ENCODE data around the gene LIX1.

DNA sequence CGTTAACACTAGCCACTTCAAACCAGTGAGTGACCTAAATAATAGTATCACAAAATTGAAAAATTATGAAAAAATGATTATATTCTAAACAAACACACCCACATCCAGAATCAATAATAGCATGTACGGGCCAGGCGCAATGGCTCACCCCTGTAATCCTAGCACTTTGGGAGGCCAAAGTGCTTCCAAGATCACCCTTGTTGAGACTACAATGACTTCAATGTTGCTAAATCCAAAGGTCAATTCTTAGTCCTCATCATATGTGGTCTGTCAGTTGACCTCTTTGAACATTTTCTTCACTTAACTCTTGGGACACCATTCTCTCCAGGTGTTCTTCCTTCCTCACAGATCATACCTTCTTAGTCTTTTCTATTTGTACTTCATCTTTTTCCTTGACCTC lies 29.3 kb upstream of the LIX1 start:
- TF ChIP-seq, protein P1, sequence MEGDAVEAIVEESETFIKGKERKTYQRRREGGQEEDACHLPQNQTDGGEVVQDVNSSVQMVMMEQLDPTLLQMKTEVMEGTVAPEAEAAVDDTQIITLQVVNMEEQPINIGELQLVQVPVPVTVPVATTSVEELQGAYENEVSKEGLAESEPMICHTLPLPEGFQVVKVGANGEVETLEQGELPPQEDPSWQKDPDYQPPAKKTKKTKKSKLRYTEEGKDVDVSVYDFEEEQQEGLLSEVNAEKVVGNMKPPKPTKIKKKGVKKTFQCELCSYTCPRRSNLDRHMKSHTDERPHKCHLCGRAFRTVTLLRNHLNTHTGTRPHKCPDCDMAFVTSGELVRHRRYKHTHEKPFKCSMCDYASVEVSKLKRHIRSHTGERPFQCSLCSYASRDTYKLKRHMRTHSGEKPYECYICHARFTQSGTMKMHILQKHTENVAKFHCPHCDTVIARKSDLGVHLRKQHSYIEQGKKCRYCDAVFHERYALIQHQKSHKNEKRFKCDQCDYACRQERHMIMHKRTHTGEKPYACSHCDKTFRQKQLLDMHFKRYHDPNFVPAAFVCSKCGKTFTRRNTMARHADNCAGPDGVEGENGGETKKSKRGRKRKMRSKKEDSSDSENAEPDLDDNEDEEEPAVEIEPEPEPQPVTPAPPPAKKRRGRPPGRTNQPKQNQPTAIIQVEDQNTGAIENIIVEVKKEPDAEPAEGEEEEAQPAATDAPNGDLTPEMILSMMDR (IDR thresholded peaks at IDR 0.05): no peak
- TF ChIP-seq POLR2A (IDR thresholded peaks at IDR 0.05): no peak
